ENCODE results near the gene FOXA1.
"Not testable (repeated sequence)": the region's sequence is repeated elsewhere in the genome, so short reads cannot be mapped to it uniquely, and the experiment has no call there.

Gene FOXA1

GRCh38 chr14:37588956-37589714 is 5.9 kb downstream of the FOXA1 start:
- peak; percentile 53 for DNase-seq

GRCh38 chr14:37588667-37588955 is 6.4 kb downstream of the FOXA1 start:
- peak; percentile 86 for DNase-seq

GRCh38 chr14:37587881-37588666 is 7.0 kb downstream of the FOXA1 start:
- peak; percentile 69 for DNase-seq

GRCh38 chr14:37587131-37587803 is 7.8 kb downstream of the FOXA1 start:
- DNase-seq = peak; percentile 48

GRCh38 chr14:37586797-37587130 is 8.3 kb downstream of the FOXA1 start:
- no peak for DNase-seq

GRCh38 chr14:37585971-37586796 is 8.9 kb downstream of the FOXA1 start:
- DNase-seq = no peak

- no peak for DNase-seq
Observed at GRCh38 chr14:37585101-37585511, 9.9 kb downstream of the FOXA1 start.

GRCh38 chr14:37584211-37585100 is 10.6 kb downstream of the FOXA1 start:
- no peak for DNase-seq

- DNase-seq = peak; percentile 57
Observed at GRCh38 chr14:37583358-37584210, 11.5 kb downstream of the FOXA1 start.

GRCh38 chr14:37580146-37580545 is 14.9 kb downstream of the FOXA1 start:
- DNase-seq = no peak

- peak; percentile 72 for DNase-seq
Observed at GRCh38 chr14:37579274-37579673, 15.8 kb downstream of the FOXA1 start.

- DNase-seq = no peak
Observed at GRCh38 chr14:37573356-37573755, 21.7 kb downstream of the FOXA1 start.

- DNase-seq = no peak
Observed at GRCh38 chr14:37571391-37571790, 23.7 kb downstream of the FOXA1 start.

- DNase-seq = no peak
Observed at GRCh38 chr14:37569729-37570128, 25.3 kb downstream of the FOXA1 start.

GRCh38 chr14:37566811-37567371 is 28.2 kb downstream of the FOXA1 start:
- no peak for DNase-seq

GRCh38 chr14:37565550-37565949 is 29.5 kb downstream of the FOXA1 start:
- peak; percentile 55 for DNase-seq

GRCh38 chr14:37563189-37563588 is 31.9 kb downstream of the FOXA1 start:
- no peak for DNase-seq

- no peak for DNase-seq
Observed at GRCh38 chr14:37559386-37559785, 35.7 kb downstream of the FOXA1 start.

- no peak for DNase-seq
Observed at GRCh38 chr14:37558740-37559139, 36.3 kb downstream of the FOXA1 start.

- not testable (repeated sequence) for DNase-seq
Observed at GRCh38 chr14:37555596-37555995, 39.5 kb downstream of the FOXA1 start.
